CD4-positive, alpha-beta T cell treated with Interferon alpha-2 for 1 hour (primary cell): Measurements from ENCODE around the gene KRTAP6-1.

Experiments
- DNase-seq, 2 donors: peaks; one replicate each; pipeline ENCODE4 v3.0.0-alpha.2; 2020 to 2022

KRTAP6-1 gene, protein sequence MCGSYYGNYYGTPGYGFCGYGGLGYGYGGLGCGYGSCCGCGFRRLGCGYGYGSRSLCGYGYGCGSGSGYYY

GRCh38 chr21:30613836-30614235 is at the start of gene KRTAP6-1:
TSS of gene KRTAP6-1 (minus strand) at chr21:30613930. CDS start at chr21:30613904, 26 bp downstream.
- no peak for DNase-seq

DNA sequence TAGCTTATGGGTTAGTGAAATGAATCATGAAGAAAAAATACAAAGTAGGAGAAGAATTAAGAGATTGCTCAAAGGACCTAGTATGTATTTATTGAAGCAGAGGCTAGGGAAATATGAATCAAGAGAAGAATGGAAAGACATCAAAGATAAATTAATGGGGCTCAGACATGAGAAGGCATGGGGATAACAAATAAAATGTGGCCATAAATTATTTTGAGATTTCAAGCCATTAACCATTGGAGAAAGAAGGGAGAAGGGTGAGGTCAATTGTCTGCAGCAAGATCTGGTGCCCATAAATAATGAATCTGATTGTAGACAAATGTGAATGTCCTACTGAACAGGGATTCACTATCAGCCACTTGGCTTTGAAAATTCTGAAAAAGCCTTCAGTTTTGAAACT is 39.2 kb upstream of the KRTAP6-1 start:
- DNase-seq = no peak

DNA sequence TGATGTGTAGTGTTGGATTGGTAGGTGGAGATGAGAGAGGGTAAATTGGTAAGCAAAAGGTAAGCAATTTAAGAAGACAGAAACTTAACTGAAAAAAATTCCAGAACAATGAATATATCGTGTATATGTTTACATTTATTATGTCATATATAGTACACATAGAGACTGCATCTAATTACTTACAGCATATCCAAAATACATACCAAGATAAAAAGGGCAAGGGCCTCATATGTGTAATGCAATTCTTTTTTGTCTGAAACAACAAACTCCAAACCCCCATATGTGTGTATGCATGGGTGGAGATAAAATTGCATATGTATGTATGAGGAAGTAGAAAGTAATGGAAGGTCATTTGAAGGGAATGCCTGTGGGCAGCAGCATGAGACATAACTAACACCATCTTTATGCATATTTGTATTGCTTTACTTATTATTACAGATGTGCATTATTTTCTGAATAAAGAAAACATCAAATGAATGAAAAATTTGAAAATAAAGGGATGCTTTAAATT is 33.2 kb upstream of the KRTAP6-1 start:
- no peak for DNase-seq

- no peak for DNase-seq
These were observed 28.8 kb upstream of the KRTAP6-1 start, which contains the start of gene KRTAP20-3 for GRCh38 chr21:30642564-30642963. TSS of gene KRTAP20-3 (plus strand) at chr21:30642864.

DNA sequence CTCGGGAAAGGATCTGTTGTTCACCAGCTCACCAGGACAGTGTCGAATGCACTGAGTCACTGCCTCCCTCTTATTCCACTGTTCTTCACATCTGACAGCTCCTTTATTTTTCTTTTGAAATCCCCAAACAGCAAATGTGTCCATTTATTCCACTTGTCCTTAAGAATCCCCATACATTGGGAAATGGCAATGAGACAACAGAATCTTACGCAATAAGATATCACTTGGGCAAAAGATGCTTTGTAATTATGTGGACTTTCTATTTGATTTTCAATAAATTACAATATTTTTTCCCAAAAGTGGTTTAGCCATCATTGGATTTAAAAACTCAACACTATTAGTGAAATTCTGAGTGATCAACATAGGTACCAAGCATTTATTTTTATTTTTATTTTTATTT is 25.0 kb upstream of the KRTAP6-1 start:
- DNase-seq = no peak

DNA sequence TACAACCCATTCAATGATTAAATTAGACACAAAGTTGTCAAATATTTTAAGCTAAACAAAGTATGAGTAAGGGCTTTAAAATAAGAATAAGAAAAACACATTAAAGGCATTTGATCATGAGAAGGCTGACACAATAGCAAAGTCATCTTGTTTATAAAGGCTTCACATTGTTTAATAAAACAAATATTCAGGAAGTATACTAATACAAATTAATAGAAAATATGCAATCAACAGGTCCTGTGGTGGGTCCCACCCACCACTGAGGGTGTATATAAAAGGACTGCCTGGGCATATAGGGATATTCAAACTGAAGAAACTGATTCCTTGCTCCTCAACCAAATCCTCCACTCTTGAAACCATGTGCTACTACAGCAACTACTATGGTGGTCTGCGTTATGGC is 21.2 kb upstream of the KRTAP6-1 start, which contains the start of gene KRTAP20-2:
Gene KRTAP20-2, plus strand, starts transcription at position 301 of the 400 bp plus-strand sequence. Its CDS starts 58 bp downstream, at position 359.
- no peak for DNase-seq

DNA sequence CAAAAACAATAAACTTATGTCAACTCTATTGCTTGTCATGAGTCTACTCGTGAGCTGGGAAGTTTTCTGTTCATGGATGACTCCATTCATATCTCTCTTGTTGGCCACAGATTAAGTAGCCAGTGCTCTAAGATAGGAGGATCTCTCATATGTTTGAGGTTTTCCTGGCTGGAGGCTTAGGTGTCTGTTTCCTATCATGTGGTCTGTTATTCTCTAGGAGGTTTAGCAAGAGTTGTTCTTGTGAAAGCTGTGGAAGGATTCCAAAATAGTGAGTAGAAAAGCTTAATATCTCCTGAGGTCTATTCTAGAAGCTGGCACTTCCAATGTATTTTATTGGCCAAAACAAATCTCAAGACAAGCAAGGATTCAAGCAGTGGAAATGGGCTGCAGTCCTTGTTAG is 15.5 kb upstream of the KRTAP6-1 start:
- DNase-seq = no peak

DNA sequence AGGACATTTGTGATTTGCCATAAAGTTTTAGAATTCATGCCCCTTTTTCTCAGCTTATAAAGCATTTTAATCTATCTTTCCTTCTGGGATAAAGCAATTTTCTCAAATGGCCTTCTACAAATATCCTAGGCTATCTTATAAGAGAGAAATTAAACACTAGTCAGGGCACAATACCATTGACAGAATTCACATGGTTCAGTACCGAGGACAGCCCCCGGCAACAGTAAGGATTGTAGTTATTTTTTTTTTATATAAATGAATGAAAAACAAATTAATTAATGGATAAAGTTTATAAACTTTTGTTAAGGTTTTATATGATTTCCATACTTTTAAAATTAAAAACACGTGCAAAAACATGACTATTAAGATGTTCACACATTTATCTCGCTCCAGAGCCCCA is 14.4 kb upstream of the KRTAP6-1 start:
- DNase-seq = no peak

- no peak for DNase-seq
These were observed 11.9 kb upstream of the KRTAP6-1 start for GRCh38 chr21:30625449-30626165.

DNA sequence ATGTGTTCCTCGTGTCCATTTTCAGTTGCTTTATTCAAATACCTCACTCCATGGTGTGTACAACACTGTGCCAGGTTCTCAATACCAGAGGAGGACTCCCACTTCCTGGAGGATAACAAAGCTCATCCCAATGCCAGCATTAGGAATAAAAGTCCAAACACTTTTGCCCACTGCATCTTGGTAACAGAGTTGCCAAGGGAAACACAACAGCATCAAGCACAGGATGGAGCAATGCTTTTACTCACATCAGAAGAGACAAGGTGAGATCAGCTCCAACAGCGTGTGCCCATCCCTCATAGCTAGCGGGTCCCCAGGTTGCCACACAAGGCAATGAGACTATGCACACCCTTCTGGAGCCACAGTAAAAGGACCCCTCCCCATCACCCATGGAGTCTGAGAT is 9.6 kb upstream of the KRTAP6-1 start:
- DNase-seq = no peak

- DNase-seq = no peak
These were observed 6.8 kb upstream of the KRTAP6-1 start, which contains the start of gene KRTAP20-4 for GRCh38 chr21:30620522-30620921. TSS of gene KRTAP20-4 (plus strand) at chr21:30620627.

DNA sequence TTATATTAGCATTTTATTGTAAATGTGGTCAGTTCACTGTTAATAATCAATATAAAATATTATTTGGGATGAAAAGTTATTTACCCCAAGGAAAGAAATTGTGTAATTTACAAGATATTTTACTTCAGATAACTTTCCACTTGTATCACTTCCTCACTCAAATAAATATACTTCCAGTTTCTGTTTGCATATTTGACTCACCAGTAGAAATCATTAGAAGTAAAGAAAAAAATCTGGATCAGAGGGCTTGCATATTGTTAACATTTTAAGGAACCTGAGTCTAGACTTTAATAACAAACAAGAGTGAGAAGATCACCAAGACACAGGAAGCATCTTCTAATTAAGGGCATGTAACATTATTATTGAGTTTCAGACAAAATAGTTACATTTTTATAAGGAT is 6.3 kb upstream of the KRTAP6-1 start:
- no peak for DNase-seq

GRCh38 chr21:30616125-30616524 is 2.4 kb upstream of the KRTAP6-1 start, which contains the start of gene KRTAP20-1:
TSS of gene KRTAP20-1 (plus strand) at chr21:30616425. CDS start at chr21:30616455, 30 bp downstream.
- DNase-seq = no peak

DNA sequence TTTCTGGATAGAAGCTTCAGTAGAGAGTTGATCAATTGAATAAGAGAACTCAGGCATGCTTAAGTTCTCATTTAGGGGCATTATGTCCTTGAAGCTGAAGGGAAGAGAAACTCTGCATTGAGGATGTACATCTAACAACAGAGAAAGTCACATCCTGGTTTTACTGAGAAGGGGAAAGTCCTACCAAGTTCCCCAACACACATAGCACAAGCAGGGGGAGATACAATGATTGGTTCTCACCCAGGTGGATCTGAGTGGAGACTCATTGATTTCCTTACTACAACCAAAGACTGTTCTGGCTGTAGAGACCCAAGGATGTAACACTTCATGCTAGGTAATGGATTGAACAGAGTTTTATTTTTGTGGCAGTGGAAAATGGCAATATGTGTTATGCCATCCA is 1.5 kb upstream of the KRTAP6-1 start:
- no peak for DNase-seq

GRCh38 chr21:30612132-30612531 is 1.6 kb downstream of the KRTAP6-1 start:
- DNase-seq = no peak

DNA sequence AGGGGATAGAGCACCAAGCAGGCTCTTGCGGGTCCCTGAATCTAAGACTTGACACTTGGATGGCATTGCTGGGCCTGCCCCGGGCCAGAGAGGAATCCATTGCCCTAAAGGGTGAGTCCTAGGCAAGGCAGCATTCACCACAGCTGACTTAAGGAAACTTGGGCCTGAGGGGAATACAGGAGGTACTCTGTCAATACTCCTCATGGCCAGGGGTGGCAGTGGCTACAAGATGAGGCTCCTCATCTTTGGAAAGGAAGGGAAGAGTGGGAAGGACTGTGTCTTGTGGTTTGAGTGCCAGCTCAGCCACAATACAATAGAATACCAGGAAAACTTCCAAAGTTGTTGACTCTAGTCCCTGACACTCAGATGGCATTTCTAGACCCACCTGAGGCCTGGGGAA is 7.8 kb downstream of the KRTAP6-1 start:
- DNase-seq = no peak

GRCh38 chr21:30600787-30601186 is 12.9 kb downstream of the KRTAP6-1 start, which contains the start of gene KRTAP22-1:
TSS of gene KRTAP22-1 (plus strand) at chr21:30601087.
- no peak for DNase-seq

DNA sequence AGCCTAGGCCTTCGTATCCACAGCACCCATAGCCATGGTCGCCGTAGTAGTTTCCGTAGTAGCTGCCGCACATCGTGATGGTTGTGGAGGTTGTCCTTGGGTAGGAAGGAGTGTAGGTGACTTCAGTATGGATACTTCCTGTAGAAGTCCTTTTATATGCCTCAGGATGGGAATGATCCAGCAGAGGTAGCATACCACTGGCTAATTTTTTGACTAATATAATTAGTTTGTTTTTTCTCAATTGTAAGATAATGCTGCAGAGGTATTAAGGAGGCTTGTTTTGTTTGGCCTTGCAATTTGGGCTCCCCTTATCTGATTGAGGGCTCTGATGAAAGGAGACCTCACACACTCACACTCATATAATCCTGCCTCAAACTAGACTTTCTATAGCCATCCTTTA is 14.9 kb downstream of the KRTAP6-1 start, which contains the start of gene KRTAP6-2:
Gene KRTAP6-2, minus strand, starts transcription at position 101 of the 400 bp plus-strand sequence. Its CDS starts 28 bp downstream, at position 73.
- DNase-seq = no peak

DNA sequence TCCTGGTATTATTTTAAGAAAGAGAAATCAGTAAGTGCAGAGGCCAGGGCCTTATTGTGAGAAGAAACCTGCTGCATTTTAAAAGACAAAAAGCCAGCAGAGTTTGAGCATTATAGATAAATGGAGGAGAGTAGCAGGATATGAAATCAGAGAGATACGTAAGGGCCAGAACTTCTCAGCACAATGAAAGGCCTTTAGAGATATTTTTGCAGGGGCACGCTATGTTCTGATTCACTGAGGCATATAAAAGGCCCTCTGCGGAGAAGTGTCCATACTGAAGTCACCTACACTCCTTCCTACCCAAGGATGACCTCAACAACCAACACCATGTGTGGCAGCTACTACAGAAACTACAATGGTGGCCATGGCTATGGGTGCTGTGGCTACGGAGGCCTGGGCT is 21.6 kb downstream of the KRTAP6-1 start, which contains the start of gene KRTAP6-3:
Gene KRTAP6-3, plus strand, starts transcription at position 301 of the 400 bp plus-strand sequence. Its CDS starts 6 bp downstream, at position 307.
- DNase-seq = no peak

DNA sequence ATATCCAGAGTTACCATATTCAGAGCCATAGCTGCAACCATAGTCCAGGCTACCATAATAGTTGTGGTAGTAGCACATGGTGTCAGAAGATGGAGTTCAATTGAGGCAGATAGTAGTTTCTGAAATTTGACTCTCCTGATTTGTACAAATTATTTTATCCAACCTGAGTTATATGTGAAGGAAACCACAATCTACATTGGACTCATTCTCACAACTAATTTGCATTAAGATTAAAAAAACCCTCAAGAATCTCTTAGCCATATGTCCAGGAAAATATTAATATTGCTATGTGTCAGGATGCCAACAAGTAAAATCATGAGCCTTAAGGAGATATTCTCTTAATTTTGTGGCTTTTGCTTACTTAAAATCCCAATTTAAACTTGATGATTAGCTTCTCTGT is 23.4 kb downstream of the KRTAP6-1 start, which contains the start of gene KRTAP22-2:
Gene KRTAP22-2, minus strand, starts transcription at position 101 of the 400 bp plus-strand sequence.
- no peak for DNase-seq

DNA sequence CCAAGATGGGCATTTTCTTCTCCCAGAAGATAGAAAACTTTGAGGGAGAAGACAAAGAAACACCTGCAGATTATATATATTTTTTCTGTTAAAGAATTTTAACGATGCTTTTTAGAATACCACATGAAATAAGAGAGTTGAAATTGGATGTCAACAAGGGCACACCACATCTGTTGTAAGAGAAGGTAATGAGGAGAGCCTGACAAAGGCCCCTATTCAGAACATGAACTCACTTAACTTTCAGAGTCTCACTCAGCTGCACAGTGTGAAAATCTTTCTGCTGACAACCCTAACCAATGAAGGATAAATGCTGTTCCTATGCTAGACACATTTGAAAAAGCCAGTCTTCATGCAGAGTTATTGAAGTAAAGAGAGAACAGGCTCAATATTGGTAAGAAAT is 30.9 kb downstream of the KRTAP6-1 start:
- DNase-seq = no peak

DNA sequence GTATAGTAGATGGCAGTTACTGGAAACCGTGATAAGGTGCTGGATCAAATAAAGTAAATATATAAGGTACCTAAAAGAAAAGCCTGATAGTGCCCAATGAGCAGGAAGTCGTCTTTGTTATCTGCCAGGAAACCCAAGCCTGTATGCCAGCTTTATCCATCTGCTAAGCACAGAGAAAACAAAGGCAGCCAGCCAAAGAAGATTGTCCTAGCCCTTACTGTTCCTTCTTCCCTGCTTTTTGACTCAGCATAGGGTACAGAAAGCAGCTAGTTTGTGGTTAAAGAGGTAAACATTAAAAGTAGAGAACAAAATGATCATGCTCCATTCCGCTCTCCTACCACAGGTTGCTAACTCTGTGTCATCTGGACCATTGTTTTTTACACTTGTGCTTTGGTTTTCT is 33.6 kb downstream of the KRTAP6-1 start:
- no peak for DNase-seq

- DNase-seq = no peak
These were observed 34.4 kb downstream of the KRTAP6-1 start for GRCh38 chr21:30579346-30579745.

- no peak for DNase-seq
These were observed 36.0 kb downstream of the KRTAP6-1 start for GRCh38 chr21:30577766-30578165.
